Prostate gland (tissue), 1 donor: Measurements from ENCODE around the gene TMEM266.

Experiments
- POLR2A ChIP-seq: fragments of 450-650 bp; IDR thresholded peaks from one replicate; pipeline ENCODE4 v1.6.1; 2016; ENCODE audit warnings: antibody characterized with exemption, mild to moderate bottlenecking
- POLR2AphosphoS5 ChIP-seq: sonication (generic); formaldehyde crosslinking; IDR thresholded peaks from one replicate; pipeline ENCODE4 v1.6.1; 2017; ENCODE audit warnings: antibody characterized with exemption

GRCh38 chr15:76107169-76107568 lies 47.4 kb downstream of the TMEM266 start:
- TF ChIP-seq POLR2A, result no peak
- no peak for TF ChIP-seq POLR2AphosphoS5
